Mammary microvascular endothelial cell (primary cell): ENCODE data around the gene MED27. TPM values are rescaled to one million over a fixed set of nuclear protein-coding genes. Genes with fewer than 3 reads are reported as not detected.

ENCODE experiments used
- total RNA-seq: library from RNA; depleted of rRNA; stranded (reverse); fragments of >200 nt; gene quantifications from 2 replicates; pipeline ENCODE4 v1.2.3, GENCODE V29; 2015

The MED27 gene, protein sequence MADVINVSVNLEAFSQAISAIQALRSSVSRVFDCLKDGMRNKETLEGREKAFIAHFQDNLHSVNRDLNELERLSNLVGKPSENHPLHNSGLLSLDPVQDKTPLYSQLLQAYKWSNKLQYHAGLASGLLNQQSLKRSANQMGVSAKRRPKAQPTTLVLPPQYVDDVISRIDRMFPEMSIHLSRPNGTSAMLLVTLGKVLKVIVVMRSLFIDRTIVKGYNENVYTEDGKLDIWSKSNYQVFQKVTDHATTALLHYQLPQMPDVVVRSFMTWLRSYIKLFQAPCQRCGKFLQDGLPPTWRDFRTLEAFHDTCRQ
- total RNA-seq, result 25.7 and 30.4 TPM in 2 replicates

DNA sequence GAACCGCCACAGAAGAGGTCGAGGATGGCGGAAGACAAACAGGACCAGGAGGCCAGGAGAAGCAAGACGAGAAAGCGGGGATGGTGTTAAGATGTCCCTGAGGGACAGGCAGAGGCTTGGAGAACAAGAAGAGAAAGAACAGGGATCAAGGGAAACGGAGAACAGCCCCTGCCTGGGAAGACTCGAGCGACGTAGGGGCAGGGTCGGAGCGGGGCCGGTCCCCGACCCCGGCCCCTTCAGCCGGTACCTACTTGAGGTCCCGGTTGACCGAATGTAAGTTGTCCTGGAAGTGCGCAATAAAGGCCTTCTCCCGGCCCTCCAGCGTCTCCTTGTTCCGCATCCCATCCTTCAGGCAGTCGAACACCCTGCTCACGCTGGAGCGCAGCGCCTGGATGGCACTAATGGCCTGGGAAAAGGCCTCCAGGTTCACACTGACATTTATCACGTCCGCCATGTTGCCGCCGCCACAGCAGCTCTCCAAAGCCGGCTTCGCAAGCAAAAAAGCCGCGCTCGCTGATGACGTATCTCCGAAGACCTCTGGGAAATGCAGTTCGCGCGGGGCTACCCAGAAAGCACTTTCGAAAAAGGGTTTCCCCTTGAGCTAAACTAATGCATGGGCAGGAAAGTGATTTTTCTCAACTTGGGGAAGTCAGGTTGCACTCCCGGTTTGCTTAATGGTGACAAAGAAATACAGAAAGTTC is at the start of gene MED27:
MED27 (minus strand) TSS at position 477 of the 701 bp plus-strand sequence; CDS start at position 454, 23 bp downstream.

Other genes starting within 250 kb of the MED27 start
- gene NTNG2, start 82.2 kb upstream of the MED27 start, total RNA-seq, result not detected in 2 replicates